NB4 (cell line): ENCODE measurements around the gene EPN2.

Experiments used
- POLR2A ChIP-seq: IDR thresholded peaks from 2 replicates; pipeline ENCODE4 v1.6.1; 2011; ENCODE audit warnings: mild to moderate bottlenecking; ENCODE audit not compliant: insufficient read length; ENCODE audit errors: extremely low read depth
- TF ChIP-seq, protein P1 (sequence below): IDR thresholded peaks from 2 replicates; pipeline ENCODE4 v1.6.1; 2011; ENCODE audit warnings: low read depth, low read length
- TF ChIP-seq, protein P2 (sequence below): IDR thresholded peaks from one replicate; pipeline ENCODE4 v1.5.1; 2012; ENCODE audit warnings: low read depth, low read length

DNA sequence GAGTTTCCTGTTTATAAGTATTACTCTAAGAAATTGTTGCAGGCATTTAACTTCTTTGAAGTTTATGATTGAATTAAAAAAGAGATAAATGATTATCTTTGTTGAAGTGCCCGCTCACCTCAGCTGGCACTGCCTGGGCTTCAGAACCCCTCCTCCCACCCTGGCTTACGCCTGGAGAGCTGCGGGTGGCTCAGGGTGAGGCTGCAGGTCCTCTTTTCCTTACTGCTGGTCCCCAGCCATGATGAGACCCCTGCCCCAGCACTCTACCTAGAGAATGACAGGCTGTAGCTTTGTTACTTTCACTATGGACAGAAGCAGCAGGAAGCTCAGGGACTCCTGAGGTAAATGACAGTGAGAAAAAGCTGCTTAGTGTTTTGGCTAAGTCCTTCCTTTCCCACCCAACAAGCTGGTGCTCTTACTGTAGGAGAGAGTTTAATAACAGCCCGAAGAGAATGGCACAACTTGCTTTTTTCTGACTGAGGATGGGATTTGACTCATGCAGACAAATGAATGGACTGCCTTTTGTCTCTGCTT lies 62.1 kb downstream of the EPN2 start:
- TF ChIP-seq, protein P1, sequence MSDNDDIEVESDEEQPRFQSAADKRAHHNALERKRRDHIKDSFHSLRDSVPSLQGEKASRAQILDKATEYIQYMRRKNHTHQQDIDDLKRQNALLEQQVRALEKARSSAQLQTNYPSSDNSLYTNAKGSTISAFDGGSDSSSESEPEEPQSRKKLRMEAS, result no peak
- TF ChIP-seq, protein P2, sequence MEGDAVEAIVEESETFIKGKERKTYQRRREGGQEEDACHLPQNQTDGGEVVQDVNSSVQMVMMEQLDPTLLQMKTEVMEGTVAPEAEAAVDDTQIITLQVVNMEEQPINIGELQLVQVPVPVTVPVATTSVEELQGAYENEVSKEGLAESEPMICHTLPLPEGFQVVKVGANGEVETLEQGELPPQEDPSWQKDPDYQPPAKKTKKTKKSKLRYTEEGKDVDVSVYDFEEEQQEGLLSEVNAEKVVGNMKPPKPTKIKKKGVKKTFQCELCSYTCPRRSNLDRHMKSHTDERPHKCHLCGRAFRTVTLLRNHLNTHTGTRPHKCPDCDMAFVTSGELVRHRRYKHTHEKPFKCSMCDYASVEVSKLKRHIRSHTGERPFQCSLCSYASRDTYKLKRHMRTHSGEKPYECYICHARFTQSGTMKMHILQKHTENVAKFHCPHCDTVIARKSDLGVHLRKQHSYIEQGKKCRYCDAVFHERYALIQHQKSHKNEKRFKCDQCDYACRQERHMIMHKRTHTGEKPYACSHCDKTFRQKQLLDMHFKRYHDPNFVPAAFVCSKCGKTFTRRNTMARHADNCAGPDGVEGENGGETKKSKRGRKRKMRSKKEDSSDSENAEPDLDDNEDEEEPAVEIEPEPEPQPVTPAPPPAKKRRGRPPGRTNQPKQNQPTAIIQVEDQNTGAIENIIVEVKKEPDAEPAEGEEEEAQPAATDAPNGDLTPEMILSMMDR, result no peak
- no peak for TF ChIP-seq POLR2A
